IPS-15b (cell line): ENCODE data around the gene STRIP2.
"Not testable (repeated sequence)": the region's sequence is repeated elsewhere in the genome, so short reads cannot be mapped to it uniquely, and the experiment has no call there.

Experiments used
- H3K27me3 ChIP-seq: one replicate; pipeline ENCODE4 v1.6.1; 2013; ENCODE audit warnings: low read length; ENCODE audit not compliant: control insufficient read depth, insufficient read depth
- H3K36me3 ChIP-seq: one replicate; pipeline ENCODE4 v1.6.1; 2013; ENCODE audit warnings: low read length; ENCODE audit not compliant: control insufficient read depth, insufficient read depth
- H3K4me1 ChIP-seq: one replicate; pipeline ENCODE4 v1.6.1; 2013; ENCODE audit warnings: mild to moderate bottlenecking, low read length; ENCODE audit not compliant: control insufficient read depth, insufficient read depth
- H3K4me3 ChIP-seq: one replicate; pipeline ENCODE4 v1.5.1; 2013; ENCODE audit warnings: low read depth, low read length
- H3K9ac ChIP-seq: one replicate; pipeline ENCODE4 v1.6.1; 2013; ENCODE audit warnings: low read depth, mild to moderate bottlenecking, low read length
- H3K9me3 ChIP-seq: one replicate; pipeline ENCODE4 v1.6.1; 2013; ENCODE audit warnings: mild to moderate bottlenecking, low read length; ENCODE audit not compliant: control insufficient read depth, insufficient read depth

The STRIP2 gene

GRCh38 chr7:129444776-129445175 lies 10.5 kb downstream of the STRIP2 start:
- H3K4me3 ChIP-seq = not testable (repeated sequence)

GRCh38 chr7:129446925-129447324 lies 12.7 kb downstream of the STRIP2 start:
- not testable (repeated sequence) for H3K9ac ChIP-seq, H3K27me3 ChIP-seq, H3K9me3 ChIP-seq, H3K4me1 ChIP-seq, H3K4me3 ChIP-seq, H3K36me3 ChIP-seq

More at GRCh38 chr7:129444776-129445175, 10.5 kb downstream of the STRIP2 start:
- not testable (repeated sequence) for H3K9me3 ChIP-seq, H3K4me1 ChIP-seq, H3K36me3 ChIP-seq, H3K27me3 ChIP-seq, H3K9ac ChIP-seq

GRCh38 chr7:129447445-129447844 lies 13.2 kb downstream of the STRIP2 start:
- not testable (repeated sequence) for H3K27me3 ChIP-seq, H3K9ac ChIP-seq, H3K9me3 ChIP-seq, H3K4me3 ChIP-seq, H3K36me3 ChIP-seq, H3K4me1 ChIP-seq

- not testable (repeated sequence) for H3K9me3 ChIP-seq, H3K27me3 ChIP-seq, H3K4me3 ChIP-seq, H3K4me1 ChIP-seq, H3K9ac ChIP-seq, H3K36me3 ChIP-seq
These were observed 14.4 kb downstream of the STRIP2 start for GRCh38 chr7:129448608-129449007.

GRCh38 chr7:129450295-129450694 lies 16.1 kb downstream of the STRIP2 start:
- H3K9me3 ChIP-seq = no peaks in the 10 kb centered on the region
- no peak overlapping the region for H3K9ac ChIP-seq
- no peaks in the 10 kb centered on the region for H3K4me1 ChIP-seq
- H3K36me3 ChIP-seq = peaks cover 13% of the 10 kb centered on the region
- H3K4me3 ChIP-seq = no peak overlapping the region
- H3K27me3 ChIP-seq = no peaks in the 10 kb centered on the region

- Histone ChIP-seq H3K4me3 (no peak overlapping the region), H3K36me3 (peaks cover 17% of the 10 kb centered on the region), H3K9ac (no peak overlapping the region), H3K9me3 (no peaks in the 10 kb centered on the region), H3K27me3 (no peaks in the 10 kb centered on the region), H3K4me1 (no peaks in the 10 kb centered on the region)
These were observed 18.5 kb downstream of the STRIP2 start for GRCh38 chr7:129452589-129453231.

GRCh38 chr7:129453510-129454248 lies 19.4 kb downstream of the STRIP2 start:
- no peak overlapping the region for H3K4me3 ChIP-seq
- H3K9ac ChIP-seq = no peak overlapping the region
- H3K27me3 ChIP-seq = no peaks in the 10 kb centered on the region
- H3K4me1 ChIP-seq = no peaks in the 10 kb centered on the region
- H3K36me3 ChIP-seq = peaks cover 17% of the 10 kb centered on the region
- no peaks in the 10 kb centered on the region for H3K9me3 ChIP-seq

GRCh38 chr7:129454249-129454551 lies 20.0 kb downstream of the STRIP2 start:
- Histone ChIP-seq H3K9ac (no peak overlapping the region), H3K36me3 (peaks cover 17% of the 10 kb centered on the region), H3K4me1 (no peaks in the 10 kb centered on the region), H3K9me3 (no peaks in the 10 kb centered on the region), H3K4me3 (no peak overlapping the region), H3K27me3 (no peaks in the 10 kb centered on the region)

GRCh38 chr7:129456421-129456820 lies 22.2 kb downstream of the STRIP2 start:
- no peaks in the 10 kb centered on the region for H3K9me3 ChIP-seq
- H3K36me3 ChIP-seq = peaks cover 20% of the 10 kb centered on the region
- no peak overlapping the region for H3K9ac ChIP-seq
- H3K4me1 ChIP-seq = no peaks in the 10 kb centered on the region
- no peaks in the 10 kb centered on the region for H3K27me3 ChIP-seq
- H3K4me3 ChIP-seq = no peak overlapping the region

- Histone ChIP-seq H3K27me3 (no peaks in the 10 kb centered on the region), H3K9ac (no peak overlapping the region), H3K9me3 (no peaks in the 10 kb centered on the region), H3K36me3 (peaks cover 24% of the 10 kb centered on the region), H3K4me3 (no peak overlapping the region), H3K4me1 (no peaks in the 10 kb centered on the region)
These were observed 22.9 kb downstream of the STRIP2 start for GRCh38 chr7:129457101-129457500.

- Histone ChIP-seq H3K4me1 (no peaks in the 10 kb centered on the region), H3K9me3 (no peaks in the 10 kb centered on the region), H3K36me3 (peaks cover 27% of the 10 kb centered on the region), H3K9ac (no peak overlapping the region), H3K4me3 (no peak overlapping the region), H3K27me3 (no peaks in the 10 kb centered on the region)
These were observed 23.9 kb downstream of the STRIP2 start for GRCh38 chr7:129458171-129458570.

- H3K9me3 ChIP-seq = no peaks in the 10 kb centered on the region
- peaks cover 20% of the 10 kb centered on the region for H3K36me3 ChIP-seq
- no peak overlapping the region for H3K4me3 ChIP-seq
- no peaks in the 10 kb centered on the region for H3K27me3 ChIP-seq
- H3K4me1 ChIP-seq = no peaks in the 10 kb centered on the region
- no peak overlapping the region for H3K9ac ChIP-seq
These were observed 27.6 kb downstream of the STRIP2 start for GRCh38 chr7:129461809-129462208.
